Measurements from ENCODE around the gene SPAG8. TPM values are rescaled to one million over a fixed set of nuclear protein-coding genes. Genes with fewer than 3 reads are reported as not detected.

Gene SPAG8
- polyA plus RNA-seq, 2 of the 4 experiments (the other 2 are of a cell fraction), result 0.31 to 0.45 TPM

- DNase-seq (ENCODE audit: low read depth in 1 of 2, low spot score in 1 of 2), result no peak
- no peaks in the 10 kb centered on the region for H3K9me3 ChIP-seq
- TF ChIP-seq, protein P1, sequence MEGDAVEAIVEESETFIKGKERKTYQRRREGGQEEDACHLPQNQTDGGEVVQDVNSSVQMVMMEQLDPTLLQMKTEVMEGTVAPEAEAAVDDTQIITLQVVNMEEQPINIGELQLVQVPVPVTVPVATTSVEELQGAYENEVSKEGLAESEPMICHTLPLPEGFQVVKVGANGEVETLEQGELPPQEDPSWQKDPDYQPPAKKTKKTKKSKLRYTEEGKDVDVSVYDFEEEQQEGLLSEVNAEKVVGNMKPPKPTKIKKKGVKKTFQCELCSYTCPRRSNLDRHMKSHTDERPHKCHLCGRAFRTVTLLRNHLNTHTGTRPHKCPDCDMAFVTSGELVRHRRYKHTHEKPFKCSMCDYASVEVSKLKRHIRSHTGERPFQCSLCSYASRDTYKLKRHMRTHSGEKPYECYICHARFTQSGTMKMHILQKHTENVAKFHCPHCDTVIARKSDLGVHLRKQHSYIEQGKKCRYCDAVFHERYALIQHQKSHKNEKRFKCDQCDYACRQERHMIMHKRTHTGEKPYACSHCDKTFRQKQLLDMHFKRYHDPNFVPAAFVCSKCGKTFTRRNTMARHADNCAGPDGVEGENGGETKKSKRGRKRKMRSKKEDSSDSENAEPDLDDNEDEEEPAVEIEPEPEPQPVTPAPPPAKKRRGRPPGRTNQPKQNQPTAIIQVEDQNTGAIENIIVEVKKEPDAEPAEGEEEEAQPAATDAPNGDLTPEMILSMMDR (IDR thresholded peaks at IDR 0.05), result no peak
- no peak for TF ChIP-seq CBX2 (IDR thresholded peaks at IDR 0.05; ENCODE audit: borderline replicate concordance, low read depth)
- no peak for TF ChIP-seq JUNB (IDR thresholded peaks at IDR 0.05)
- no peak for TF ChIP-seq ZNF302 (CRISPR knock-in tag; IDR thresholded peaks at IDR 0.05)
- TF ChIP-seq, protein P2, sequence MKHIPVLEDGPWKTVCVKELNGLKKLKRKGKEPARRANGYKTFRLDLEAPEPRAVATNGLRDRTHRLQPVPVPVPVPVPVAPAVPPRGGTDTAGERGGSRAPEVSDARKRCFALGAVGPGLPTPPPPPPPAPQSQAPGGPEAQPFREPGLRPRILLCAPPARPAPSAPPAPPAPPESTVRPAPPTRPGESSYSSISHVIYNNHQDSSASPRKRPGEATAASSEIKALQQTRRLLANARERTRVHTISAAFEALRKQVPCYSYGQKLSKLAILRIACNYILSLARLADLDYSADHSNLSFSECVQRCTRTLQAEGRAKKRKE (CRISPR knock-in tag; IDR thresholded peaks at IDR 0.05; ENCODE audit: low read depth), result no peak
- TF ChIP-seq FOXS1 (CRISPR knock-in tag; IDR thresholded peaks at IDR 0.05), result no peak
- no peak for TF ChIP-seq POLR2AphosphoS2 (conservative IDR thresholded peaks at IDR 0.05; ENCODE audit: low read length)
- TF ChIP-seq CBX8 (IDR thresholded peaks at IDR 0.05), result no peak
- no peak for TF ChIP-seq RNF2 (IDR thresholded peaks at IDR 0.05; ENCODE audit: borderline replicate concordance, low read depth)
- TF ChIP-seq HDAC2 (IDR thresholded peaks at IDR 0.05), result no peak
- no peak for TF ChIP-seq EP300 (IDR thresholded peaks at IDR 0.05)
- TF ChIP-seq KDM1A (IDR thresholded peaks at IDR 0.05; ENCODE audit: low read depth), result no peak
- no peak for TF ChIP-seq CEBPB (IDR thresholded peaks at IDR 0.05)
- TF ChIP-seq TP53 (CRISPR knock-in tag; IDR thresholded peaks at IDR 0.05), result no peak
- no peak for TF ChIP-seq MAFK (IDR thresholded peaks at IDR 0.05; ENCODE audit: partially characterized antibody)
- no peak for TF ChIP-seq HOXB5 (CRISPR knock-in tag; IDR thresholded peaks at IDR 0.05)
- TF ChIP-seq, protein P3, sequence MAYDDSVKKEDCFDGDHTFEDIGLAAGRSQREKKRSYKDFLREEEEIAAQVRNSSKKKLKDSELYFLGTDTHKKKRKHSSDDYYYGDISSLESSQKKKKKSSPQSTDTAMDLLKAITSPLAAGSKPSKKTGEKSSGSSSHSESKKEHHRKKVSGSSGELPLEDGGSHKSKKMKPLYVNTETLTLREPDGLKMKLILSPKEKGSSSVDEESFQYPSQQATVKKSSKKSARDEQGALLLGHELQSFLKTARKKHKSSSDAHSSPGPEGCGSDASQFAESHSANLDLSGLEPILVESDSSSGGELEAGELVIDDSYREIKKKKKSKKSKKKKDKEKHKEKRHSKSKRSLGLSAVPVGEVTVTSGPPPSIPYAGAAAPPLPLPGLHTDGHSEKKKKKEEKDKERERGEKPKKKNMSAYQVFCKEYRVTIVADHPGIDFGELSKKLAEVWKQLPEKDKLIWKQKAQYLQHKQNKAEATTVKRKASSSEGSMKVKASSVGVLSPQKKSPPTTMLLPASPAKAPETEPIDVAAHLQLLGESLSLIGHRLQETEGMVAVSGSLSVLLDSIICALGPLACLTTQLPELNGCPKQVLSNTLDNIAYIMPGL (CRISPR knock-in tag; IDR thresholded peaks at IDR 0.05; ENCODE audit: borderline replicate concordance), result no peak
- TF ChIP-seq EHF (CRISPR knock-in tag; IDR thresholded peaks at IDR 0.05), result no peak
- TF ChIP-seq USF2 (IDR thresholded peaks at IDR 0.05), result no peak
- no peak for TF ChIP-seq ZFP36 (IDR thresholded peaks at IDR 0.05; ENCODE audit: borderline replicate concordance, partially characterized antibody)
- ATAC-seq, result no peak
- WGBS (ENCODE audit: missing lambda C conversion rate), result 89% methylated on average over 2 of the region's 2 CpGs
- FAIRE-seq, result no peak
- no peak overlapping the region for H3K4me2 ChIP-seq
- H3K4me3 ChIP-seq, result no peak overlapping the region
- CTCF ChIA-PET, result interaction anchor here (0.7 to 13.6 kb wide), 3 partner anchors 18 to 115 kb away, joined by 3 to 122 read pairs (median 4); no protein-coding TSS in a partner anchor
- POLR2A ChIA-PET, result interaction anchor here (0.6 kb wide), 1 partner anchor 9 kb away, joined by 3 read pairs; no protein-coding TSS in a partner anchor
- no peak overlapping the region for H3K27ac ChIP-seq
- peaks cover 19% of the 10 kb centered on the region for H3K4me1 ChIP-seq
These were observed 45.1 kb downstream of the SPAG8 start for GRCh38 chr9:35766997-35767396.

- no peak for FAIRE-seq
These were observed 48.3 kb downstream of the SPAG8 start for GRCh38 chr9:35763803-35764202.

More at GRCh38 chr9:35763803-35764202, 48.3 kb downstream of the SPAG8 start:
- ChIA-PET POLR2A (no interaction called here), CTCF (interaction anchor here (1.2 to 1.3 kb wide), 3 partner anchors 9 to 26 kb away, joined by 3 to 8 read pairs (median 4); partner anchors contain the start of gene MSMP)
- WGBS (ENCODE audit: missing lambda C conversion rate), result 87% methylated on average over 1 of the region's 1 CpG
- ATAC-seq, result no peak
- Histone ChIP-seq H3K27ac (no peak overlapping the region), H3K4me1 (peaks cover 5% of the 10 kb centered on the region; the same call in 2 of the 3 replicates), H3K4me2 (no peak overlapping the region), H3K9me3 (no peaks in the 10 kb centered on the region), H3K4me3 (no peak overlapping the region)
- no peak for DNase-seq (ENCODE audit: low read depth in 1 of 2, low spot score in 1 of 2)
- TF ChIP-seq ZC3H11A (IDR thresholded peaks at IDR 0.05), result no peak
- TF ChIP-seq, protein P1 (IDR thresholded peaks at IDR 0.05), result no peak
- TF ChIP-seq NR3C1 (IDR thresholded peaks at IDR 0.05), result no peak
